Activated naive CD8-positive, alpha-beta T cell (primary cell): Measurements from ENCODE around the gene CCL11.

Experiments used
- H3K27ac Mint-ChIP-seq: one replicate; pipeline ENCODE4 v1.8.0; 2021; ENCODE audit warnings: mixed read lengths
- H3K27me3 Mint-ChIP-seq: one replicate; pipeline ENCODE4 v1.8.0; 2021; ENCODE audit warnings: mixed read lengths
- H3K36me3 Mint-ChIP-seq: one replicate; pipeline ENCODE4 v1.8.0; 2021; ENCODE audit warnings: mixed read lengths
- H3K4me1 Mint-ChIP-seq: one replicate; pipeline ENCODE4 v1.8.0; 2021; ENCODE audit warnings: low read depth, mixed read lengths
- H3K4me3 Mint-ChIP-seq: one replicate; pipeline ENCODE4 v1.8.0; 2021; ENCODE audit warnings: mild to moderate bottlenecking, mixed read lengths
- H3K9me3 Mint-ChIP-seq: one replicate; pipeline ENCODE4 v1.8.0; 2021; ENCODE audit warnings: low read depth, mixed read lengths

Gene CCL11

DNA sequence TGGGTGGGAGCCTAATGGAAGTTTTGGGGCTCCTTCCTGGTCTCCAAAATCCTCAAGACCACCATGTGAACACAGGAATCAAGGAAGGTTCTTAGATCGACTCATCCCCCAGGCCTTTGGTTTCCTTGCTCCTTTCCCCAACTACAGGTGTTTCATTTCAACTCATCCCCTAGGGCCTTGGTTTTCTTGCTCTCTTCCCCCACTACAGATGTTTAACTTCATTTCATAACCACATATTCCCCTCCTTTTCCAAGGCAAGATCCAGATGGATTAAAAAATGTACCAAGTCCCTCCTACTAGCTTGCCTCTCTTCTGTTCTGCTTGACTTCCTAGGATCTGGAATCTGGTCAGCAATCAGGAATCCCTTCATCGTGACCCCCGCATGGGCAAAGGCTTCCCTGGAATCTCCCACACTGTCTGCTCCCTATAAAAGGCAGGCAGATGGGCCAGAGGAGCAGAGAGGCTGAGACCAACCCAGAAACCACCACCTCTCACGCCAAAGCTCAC is at the start of gene CCL11:
Gene CCL11, plus strand, starts transcription at position 457 of the 507 bp plus-strand sequence. CDS start 67 bp downstream, outside the sequence.
- Mint-ChIP-seq H3K4me1 (no peaks in the 10 kb centered on the region), H3K27me3 (peaks cover 3% of the 10 kb centered on the region), H3K36me3 (no peaks in the 10 kb centered on the region), H3K27ac (no peak within 1 kb of the TSS), H3K4me3 (no peak within 1 kb of the TSS), H3K9me3 (no peaks in the 10 kb centered on the region)

DNA sequence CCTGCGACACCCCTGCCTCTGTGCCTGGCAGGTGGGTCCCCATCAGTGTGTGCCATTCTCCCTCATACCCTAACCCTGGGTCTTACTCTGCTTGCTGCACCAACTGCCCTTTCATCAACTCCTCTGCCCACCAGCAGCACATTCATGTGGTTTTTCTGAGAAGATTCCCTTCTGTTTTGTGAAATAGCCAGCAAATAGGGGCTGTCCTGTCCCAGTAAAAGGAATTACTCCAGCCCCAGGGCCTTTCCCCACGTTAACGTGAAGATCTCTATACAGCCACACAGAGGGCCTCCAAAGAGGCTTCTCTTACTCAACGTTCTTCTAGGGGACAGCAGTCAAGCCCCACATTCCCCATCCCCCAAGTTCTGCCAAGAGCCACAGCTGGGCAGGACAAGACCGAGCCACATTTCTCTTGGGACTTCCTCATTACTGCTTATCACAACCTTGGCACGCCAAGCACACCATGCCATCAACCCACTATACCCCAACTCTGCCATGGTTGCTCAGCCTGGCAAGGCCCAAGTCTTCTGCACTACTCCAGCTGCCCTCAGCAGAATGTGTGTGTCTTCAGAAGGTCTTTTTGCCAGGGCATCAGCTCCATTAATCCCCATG is 49.2 kb upstream of the CCL11 start:
- peaks cover 17% of the 10 kb centered on the region for H3K27me3 Mint-ChIP-seq
- no peak overlapping the region for H3K27ac Mint-ChIP-seq
- no peaks in the 10 kb centered on the region for H3K9me3 Mint-ChIP-seq
- no peaks in the 10 kb centered on the region for H3K4me1 Mint-ChIP-seq
- H3K4me3 Mint-ChIP-seq = no peak overlapping the region
- H3K36me3 Mint-ChIP-seq = no peaks in the 10 kb centered on the region

DNA sequence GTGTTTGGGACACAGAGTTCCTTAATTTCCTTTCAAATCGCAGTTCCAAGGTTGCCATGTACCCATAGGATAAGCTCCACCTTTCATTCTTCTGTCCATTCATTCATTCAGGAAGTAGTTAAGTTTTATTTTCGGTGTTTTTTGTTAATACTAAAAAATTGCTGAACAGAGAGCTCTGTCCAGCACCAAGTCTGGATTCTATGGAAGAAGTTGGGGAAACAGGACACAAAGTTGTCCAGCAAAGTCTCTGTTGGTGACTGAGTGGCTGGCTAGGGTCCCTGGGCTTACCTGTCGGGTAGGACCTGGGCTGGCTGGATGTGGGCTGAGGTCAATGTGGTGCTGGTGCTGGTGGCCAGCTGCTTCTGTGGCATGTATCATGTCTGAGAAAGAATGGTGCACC is 48.1 kb upstream of the CCL11 start:
- Mint-ChIP-seq H3K4me3 (no peak overlapping the region), H3K4me1 (no peaks in the 10 kb centered on the region), H3K36me3 (no peaks in the 10 kb centered on the region), H3K9me3 (no peaks in the 10 kb centered on the region), H3K27ac (no peak overlapping the region), H3K27me3 (peaks cover 16% of the 10 kb centered on the region)

DNA sequence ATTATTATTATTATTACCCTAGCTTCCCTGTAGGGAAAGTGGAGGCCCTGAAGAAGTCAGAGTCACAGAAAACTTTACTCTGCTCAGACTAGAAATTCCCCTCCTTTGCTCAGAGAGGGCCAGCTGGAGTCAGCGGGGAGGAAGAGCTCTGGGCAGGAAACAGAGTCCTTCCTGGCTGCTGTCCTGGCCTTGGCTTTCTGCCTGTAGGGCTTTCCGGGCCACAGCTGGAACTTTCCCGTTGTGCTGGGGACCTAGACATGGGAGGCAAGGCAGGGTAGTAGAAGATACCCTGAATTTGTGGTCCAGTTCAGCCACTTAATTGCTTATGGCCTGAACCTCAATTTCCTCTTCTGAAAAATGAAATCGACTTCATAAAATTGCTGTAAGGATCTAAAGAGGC is 44.5 kb upstream of the CCL11 start:
- H3K27ac Mint-ChIP-seq = no peak overlapping the region
- H3K4me3 Mint-ChIP-seq = no peak overlapping the region
- H3K9me3 Mint-ChIP-seq = no peaks in the 10 kb centered on the region
- H3K4me1 Mint-ChIP-seq = no peaks in the 10 kb centered on the region
- H3K27me3 Mint-ChIP-seq = peaks cover 6% of the 10 kb centered on the region
- H3K36me3 Mint-ChIP-seq = no peaks in the 10 kb centered on the region

DNA sequence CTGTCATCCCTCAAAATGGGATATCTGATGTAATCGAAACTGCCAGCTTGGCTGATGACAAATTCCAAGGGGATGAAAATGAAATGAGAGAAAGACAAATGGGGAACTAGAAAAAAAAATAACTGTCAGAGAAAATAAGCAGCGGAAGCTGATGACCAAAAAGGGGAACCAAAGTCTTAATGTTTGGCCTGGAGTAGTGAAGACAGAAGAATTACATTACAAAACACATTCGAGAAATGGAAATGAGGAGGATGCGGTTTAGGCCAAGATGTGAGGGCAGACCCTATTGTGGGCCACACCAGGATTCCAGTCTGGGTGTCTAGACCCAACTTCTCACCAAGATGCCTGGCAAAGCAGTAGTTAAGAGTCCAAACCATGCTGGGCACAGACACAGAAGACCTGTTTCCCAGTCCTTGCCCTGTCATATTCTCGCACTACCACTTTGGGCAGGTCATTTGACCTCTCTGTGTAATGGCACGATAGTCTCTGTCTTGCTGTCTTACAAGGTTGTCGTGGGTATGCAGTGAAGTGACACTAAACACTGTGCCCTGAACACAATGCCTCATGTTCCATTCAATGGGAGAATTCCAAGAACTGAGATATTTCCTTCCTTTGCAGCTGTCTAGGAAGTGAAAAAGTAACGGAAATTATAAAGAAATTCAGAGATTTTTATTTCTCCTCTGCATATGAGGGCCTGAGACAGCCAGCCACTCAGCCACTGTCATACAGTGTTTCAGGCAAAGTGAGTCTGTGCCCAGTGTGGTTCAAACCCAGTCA is 42.8 kb upstream of the CCL11 start:
- no peak overlapping the region for H3K4me3 Mint-ChIP-seq
- H3K4me1 Mint-ChIP-seq = no peaks in the 10 kb centered on the region
- no peaks in the 10 kb centered on the region for H3K36me3 Mint-ChIP-seq
- H3K9me3 Mint-ChIP-seq = no peaks in the 10 kb centered on the region
- peaks cover 8% of the 10 kb centered on the region for H3K27me3 Mint-ChIP-seq
- H3K27ac Mint-ChIP-seq = no peak overlapping the region

DNA sequence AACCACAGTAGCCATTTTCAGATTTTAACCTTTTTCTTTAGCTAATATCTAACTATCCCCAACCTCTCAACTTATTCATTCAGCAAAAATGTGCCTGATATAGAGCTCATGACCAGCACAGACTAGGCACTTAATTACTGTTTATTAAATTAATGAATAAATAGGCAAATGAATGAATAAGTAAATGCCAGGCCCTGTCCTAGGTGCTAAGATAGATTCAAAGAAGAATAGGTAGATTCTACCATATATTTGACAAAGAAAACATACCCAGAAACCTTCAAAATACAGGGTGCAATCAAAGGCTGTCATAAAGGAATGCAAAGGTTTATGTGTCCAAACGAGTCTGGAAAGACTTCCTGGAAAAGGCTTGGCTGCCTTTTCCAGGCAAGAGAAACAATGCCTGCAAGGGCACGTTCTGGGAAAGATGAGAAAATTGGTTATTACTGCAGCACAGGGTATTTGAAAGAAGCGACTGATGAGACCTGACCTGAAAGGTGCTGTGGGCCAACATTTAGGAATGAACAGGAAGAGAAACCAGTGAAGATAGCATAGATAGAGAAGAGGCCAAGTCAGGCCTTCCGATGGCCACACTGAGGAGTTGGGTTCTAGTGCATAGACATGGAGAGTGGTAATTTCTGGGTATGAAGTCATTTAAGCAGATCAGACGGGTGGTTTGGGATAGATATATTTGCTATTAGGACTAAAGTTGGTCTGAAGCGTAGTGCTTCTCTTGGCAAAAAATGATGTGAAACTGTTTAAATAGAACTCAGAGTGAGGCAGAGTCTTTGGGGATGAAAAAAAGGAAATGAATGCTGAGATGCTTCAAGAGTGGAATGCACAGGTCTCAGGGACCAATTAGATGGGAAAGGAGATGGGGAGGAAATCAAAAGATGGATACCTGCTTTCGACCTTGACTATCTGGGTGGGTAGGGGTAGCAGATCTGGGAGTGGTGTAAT is 41.9 kb upstream of the CCL11 start:
- no peaks in the 10 kb centered on the region for H3K9me3 Mint-ChIP-seq
- H3K27ac Mint-ChIP-seq = no peak overlapping the region
- H3K36me3 Mint-ChIP-seq = no peaks in the 10 kb centered on the region
- H3K27me3 Mint-ChIP-seq = peaks cover 8% of the 10 kb centered on the region
- no peaks in the 10 kb centered on the region for H3K4me1 Mint-ChIP-seq
- H3K4me3 Mint-ChIP-seq = no peak overlapping the region

DNA sequence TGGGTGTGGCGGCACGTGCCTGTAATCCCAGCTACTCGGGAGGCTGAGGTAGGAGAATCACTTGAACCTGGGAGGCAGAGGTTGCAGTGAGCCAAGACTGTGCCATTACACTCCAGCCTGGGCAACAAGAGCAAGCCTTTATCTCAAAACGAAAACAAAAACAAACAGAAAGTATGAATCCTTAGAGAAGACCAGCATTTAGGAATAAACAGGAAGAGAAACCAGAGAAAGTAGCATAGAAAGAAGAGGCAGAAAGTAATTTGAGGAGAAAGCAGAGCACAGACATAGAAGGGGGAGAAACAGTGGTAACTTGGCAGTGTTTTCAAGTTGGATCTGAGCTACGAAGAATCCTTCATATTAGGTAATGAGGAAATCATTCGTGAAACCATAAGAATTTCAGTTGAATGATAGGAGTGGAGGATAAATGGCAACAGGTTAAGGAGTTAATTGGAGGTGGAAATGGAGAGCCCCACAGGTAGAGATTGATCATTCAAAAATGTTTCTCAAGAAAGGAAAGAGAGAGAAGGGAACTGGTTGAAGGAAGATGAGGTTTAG is 40.1 kb upstream of the CCL11 start:
- no peaks in the 10 kb centered on the region for H3K36me3 Mint-ChIP-seq
- no peaks in the 10 kb centered on the region for H3K9me3 Mint-ChIP-seq
- peaks cover 3% of the 10 kb centered on the region for H3K27me3 Mint-ChIP-seq
- H3K4me1 Mint-ChIP-seq = no peaks in the 10 kb centered on the region
- H3K4me3 Mint-ChIP-seq = no peak overlapping the region
- H3K27ac Mint-ChIP-seq = no peak overlapping the region

DNA sequence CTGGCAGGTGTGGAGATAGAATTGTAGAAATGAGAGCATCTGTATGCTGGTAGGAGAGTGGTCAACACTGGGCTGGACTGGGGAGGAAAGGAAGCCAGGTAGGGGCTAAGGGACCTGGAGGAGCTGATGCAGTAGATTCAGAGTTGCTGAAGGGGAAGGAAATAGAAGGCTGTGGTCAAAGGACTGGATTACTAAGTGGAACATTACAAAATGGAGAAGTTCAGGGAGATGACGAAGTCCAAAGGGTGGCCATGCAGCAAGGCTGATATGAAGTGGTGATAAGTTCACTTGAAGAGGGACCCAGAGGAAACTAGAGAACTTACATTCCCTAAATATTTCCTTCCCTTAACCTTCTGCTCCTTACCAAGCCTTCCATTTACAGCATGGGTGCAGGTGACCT is 39.1 kb upstream of the CCL11 start:
- no peak overlapping the region for H3K4me3 Mint-ChIP-seq
- H3K27me3 Mint-ChIP-seq = peaks cover 2% of the 10 kb centered on the region
- no peaks in the 10 kb centered on the region for H3K36me3 Mint-ChIP-seq
- no peak overlapping the region for H3K27ac Mint-ChIP-seq
- no peaks in the 10 kb centered on the region for H3K9me3 Mint-ChIP-seq
- H3K4me1 Mint-ChIP-seq = no peaks in the 10 kb centered on the region

DNA sequence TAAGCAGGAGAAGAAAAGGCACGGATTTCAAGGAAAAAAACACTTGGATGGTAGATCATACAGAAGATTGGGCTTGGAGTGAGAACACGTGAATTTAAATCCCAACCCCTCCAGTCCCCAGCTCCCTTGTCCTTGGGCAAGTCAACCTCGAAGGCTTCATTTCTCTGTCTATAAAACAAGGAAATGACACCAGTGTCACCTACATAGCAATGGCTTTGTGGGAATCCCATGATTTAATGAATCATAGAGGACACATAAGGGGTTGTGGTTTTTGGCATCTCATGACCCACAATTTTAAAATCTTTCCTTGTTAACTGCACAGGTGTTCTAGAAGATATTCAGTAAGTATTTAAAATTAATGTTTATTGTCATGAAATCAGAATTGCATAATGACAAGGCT is 38.7 kb upstream of the CCL11 start:
- H3K36me3 Mint-ChIP-seq = no peaks in the 10 kb centered on the region
- no peak overlapping the region for H3K4me3 Mint-ChIP-seq
- H3K27ac Mint-ChIP-seq = no peak overlapping the region
- peaks cover 2% of the 10 kb centered on the region for H3K27me3 Mint-ChIP-seq
- H3K4me1 Mint-ChIP-seq = no peaks in the 10 kb centered on the region
- no peaks in the 10 kb centered on the region for H3K9me3 Mint-ChIP-seq

DNA sequence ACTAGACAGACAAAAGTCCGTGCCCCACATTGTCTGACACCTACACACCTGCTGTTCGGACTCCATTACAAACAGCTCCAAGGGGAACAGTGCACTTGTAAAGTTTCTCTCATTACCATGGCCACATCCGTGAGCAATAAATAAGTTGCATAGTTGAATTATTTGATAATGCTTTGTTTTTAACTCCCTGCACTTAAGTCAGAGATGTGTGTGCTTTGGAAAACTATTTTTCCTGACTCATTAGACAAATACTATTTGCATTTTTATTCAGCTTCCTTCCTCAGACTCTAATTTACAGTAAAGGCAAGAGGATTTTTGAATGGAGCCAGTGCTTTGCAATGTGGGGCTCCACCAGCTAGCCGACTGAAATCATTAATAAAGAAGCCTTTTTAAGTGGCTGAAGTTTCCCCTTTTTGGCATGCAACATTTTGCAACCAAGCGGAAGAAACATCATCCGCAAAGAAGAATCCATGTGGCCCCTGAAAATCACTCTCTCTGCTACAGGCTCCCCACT is 37.0 kb upstream of the CCL11 start:
- Mint-ChIP-seq H3K27me3 (peaks cover 5% of the 10 kb centered on the region), H3K4me1 (no peaks in the 10 kb centered on the region), H3K4me3 (no peak overlapping the region), H3K36me3 (no peaks in the 10 kb centered on the region), H3K27ac (no peak overlapping the region), H3K9me3 (no peaks in the 10 kb centered on the region)

DNA sequence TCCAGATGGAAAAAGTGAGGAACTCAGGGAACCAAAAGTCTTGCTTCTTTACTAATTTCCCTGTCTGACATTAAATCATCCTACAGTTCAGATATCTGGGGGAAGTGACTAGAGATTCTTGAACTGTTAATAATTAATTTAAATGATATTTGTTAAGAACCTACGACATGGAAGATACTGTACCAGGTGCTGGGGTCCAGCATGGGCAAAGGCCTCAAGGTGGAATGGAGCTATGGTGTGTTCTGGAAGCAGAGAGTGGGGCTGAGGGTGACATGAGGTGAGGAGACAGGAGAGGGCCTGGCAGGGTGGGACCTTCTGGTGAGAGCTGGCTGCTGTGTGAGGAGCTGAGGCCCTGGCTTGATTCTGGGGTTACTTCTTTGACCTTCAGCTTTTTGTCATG is 36.5 kb upstream of the CCL11 start:
- Mint-ChIP-seq H3K36me3 (no peaks in the 10 kb centered on the region), H3K27ac (no peak overlapping the region)

DNA sequence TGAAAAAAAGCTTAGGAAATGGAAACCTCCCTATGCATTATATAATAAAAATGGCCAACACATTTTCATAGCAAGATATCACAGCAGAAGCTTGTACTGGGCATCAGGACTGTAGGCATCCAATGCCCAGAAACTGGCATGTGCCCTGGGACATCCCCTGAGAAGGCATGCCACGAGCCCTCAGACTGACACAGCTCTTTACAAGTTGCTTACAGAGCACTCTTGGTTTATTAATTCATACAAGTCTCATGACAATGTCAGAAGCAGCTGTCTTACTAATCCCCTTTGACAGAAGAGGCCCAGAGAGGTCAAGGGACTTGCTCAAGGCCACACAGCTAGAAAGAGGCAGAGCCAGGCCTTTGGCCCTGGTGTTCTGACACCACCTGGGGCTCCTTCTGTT is 36.1 kb upstream of the CCL11 start:
- Mint-ChIP-seq H3K27ac (no peak overlapping the region), H3K9me3 (no peaks in the 10 kb centered on the region), H3K36me3 (no peaks in the 10 kb centered on the region), H3K27me3 (peaks cover 5% of the 10 kb centered on the region), H3K4me1 (no peaks in the 10 kb centered on the region), H3K4me3 (no peak overlapping the region)

More for the DNA sequence above, 36.5 kb upstream of the CCL11 start:
- no peak overlapping the region for H3K4me3 Mint-ChIP-seq
- H3K4me1 Mint-ChIP-seq = no peaks in the 10 kb centered on the region
- peaks cover 5% of the 10 kb centered on the region for H3K27me3 Mint-ChIP-seq
- no peaks in the 10 kb centered on the region for H3K9me3 Mint-ChIP-seq

DNA sequence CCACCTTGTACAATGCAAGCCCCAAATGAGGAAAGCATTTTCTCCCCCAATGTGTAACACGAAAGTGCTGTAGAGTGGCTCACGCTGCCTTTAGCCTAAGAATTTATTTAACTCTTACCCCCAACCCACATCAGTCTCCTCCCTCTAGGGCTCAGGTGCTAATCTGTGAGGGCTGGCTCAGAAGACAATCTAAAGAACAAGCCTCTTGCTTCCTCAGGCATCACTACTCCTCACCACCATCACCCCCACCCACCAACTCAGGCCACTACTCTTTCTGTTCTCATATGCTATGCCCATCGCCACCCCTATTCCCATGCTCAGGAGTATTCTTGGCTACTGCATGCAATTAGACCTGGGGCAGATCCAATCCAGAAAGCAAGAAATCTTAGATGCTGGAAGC is 34.4 kb upstream of the CCL11 start:
- Mint-ChIP-seq H3K4me3 (no peak overlapping the region), H3K4me1 (peaks cover 4% of the 10 kb centered on the region)

DNA sequence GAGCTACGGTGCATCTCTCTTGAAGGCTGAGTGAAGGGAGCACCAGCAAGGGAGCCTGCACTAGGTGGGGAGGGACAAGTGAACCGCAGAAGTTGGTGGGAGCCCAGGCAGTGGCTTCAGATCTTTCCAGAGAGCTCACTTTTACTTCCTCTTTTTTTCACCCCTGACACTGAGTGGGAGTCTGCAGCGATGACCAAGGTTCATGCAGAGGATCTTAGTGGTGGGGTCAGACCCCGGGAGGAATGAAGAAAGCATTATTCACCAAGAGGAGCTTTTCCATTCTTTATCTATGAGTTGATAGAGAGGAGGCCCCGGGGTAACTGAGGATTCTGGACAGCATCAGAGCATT is 33.5 kb upstream of the CCL11 start:
- H3K27ac Mint-ChIP-seq = no peak overlapping the region
- no peaks in the 10 kb centered on the region for H3K9me3 Mint-ChIP-seq
- peaks cover 6% of the 10 kb centered on the region for H3K27me3 Mint-ChIP-seq
- H3K4me3 Mint-ChIP-seq = no peak overlapping the region
- no peaks in the 10 kb centered on the region for H3K36me3 Mint-ChIP-seq
- peaks cover 4% of the 10 kb centered on the region for H3K4me1 Mint-ChIP-seq

More for the DNA sequence above, 34.4 kb upstream of the CCL11 start:
- no peaks in the 10 kb centered on the region for H3K36me3 Mint-ChIP-seq
- H3K27ac Mint-ChIP-seq = no peak overlapping the region
- peaks cover 5% of the 10 kb centered on the region for H3K27me3 Mint-ChIP-seq
- no peaks in the 10 kb centered on the region for H3K9me3 Mint-ChIP-seq
